Endodermal cell (in vitro differentiated cells): ENCODE data around the gene AFMID. TPM values are rescaled to one million over a fixed set of nuclear protein-coding genes. Genes with fewer than 3 reads are reported as not detected.

Experiments used
- DNase-seq: peaks from one replicate; pipeline ENCODE4 v3.0.0-alpha.2; 2017
- H3K27ac ChIP-seq: 2 replicates; pipeline ENCODE4 v1.5.1; 2013; ENCODE audit warnings: mild to moderate bottlenecking, low read depth, low read length, moderate library complexity
- H3K27me3 ChIP-seq: 2 replicates; pipeline ENCODE4 v1.6.1; 2013; ENCODE audit warnings: mild to moderate bottlenecking, low read length, moderate library complexity; ENCODE audit not compliant: insufficient read depth, control insufficient read depth, poor library complexity, severe bottlenecking
- H3K36me3 ChIP-seq: 2 replicates; pipeline ENCODE4 v1.7.0; 2013; ENCODE audit warnings: mild to moderate bottlenecking, low read length, moderate library complexity; ENCODE audit not compliant: control insufficient read depth, insufficient read depth
- H3K4me1 ChIP-seq: one replicate; pipeline ENCODE4 v1.7.0; 2013; ENCODE audit warnings: low read length; ENCODE audit not compliant: control insufficient read depth, insufficient read depth
- H3K4me3 ChIP-seq: 2 replicates; pipeline ENCODE4 v1.5.1; 2013; ENCODE audit warnings: mild to moderate bottlenecking, low read length, moderate library complexity
- H3K9ac ChIP-seq: 2 replicates; pipeline ENCODE4 v1.6.1; 2013; ENCODE audit warnings: mild to moderate bottlenecking, low read length, moderate library complexity; ENCODE audit not compliant: poor library complexity, severe bottlenecking; ENCODE audit errors: extremely low read depth
- H3K9me3 ChIP-seq: 2 replicates; pipeline ENCODE4 v1.6.1; 2013; ENCODE audit warnings: mild to moderate bottlenecking, low read length, moderate library complexity; ENCODE audit not compliant: control insufficient read depth
- H3K27ac Mint-ChIP-seq: 2 replicates; pipeline ENCODE4 v1.8.0; 2020; ENCODE audit warnings: mixed read lengths
- H3K27me3 Mint-ChIP-seq: 2 replicates; pipeline ENCODE4 v1.8.0; 2021; ENCODE audit warnings: mild to moderate bottlenecking, mixed read lengths; ENCODE audit not compliant: insufficient read depth
- H3K36me3 Mint-ChIP-seq: 2 replicates; pipeline ENCODE4 v1.8.0; 2020; ENCODE audit warnings: low read depth, mixed read lengths
- H3K4me1 Mint-ChIP-seq: 2 replicates; pipeline ENCODE4 v1.8.0; 2020; ENCODE audit warnings: mixed read lengths
- H3K4me3 Mint-ChIP-seq: 2 replicates; pipeline ENCODE4 v1.8.0; 2020; ENCODE audit warnings: mild to moderate bottlenecking, moderate library complexity, mixed read lengths
- H3K9me3 Mint-ChIP-seq: 2 replicates; pipeline ENCODE4 v1.8.0; 2020; ENCODE audit warnings: mild to moderate bottlenecking, mixed read lengths
- CTCF ChIP-seq: fragments of 200-600 bp; sonication (generic); conservative IDR thresholded peaks from 2 replicates; pipeline ENCODE4 v1.5.0; 2021; ENCODE audit warnings: antibody characterized with exemption, mild to moderate bottlenecking
- WGBS, 2 experiments: methylation state at CpG; one replicate each; pipeline versions ENCODE4 v1.1.5 to v1.1.7; 2013; ENCODE audit warnings: missing lambda C conversion rate in 2 of 2, mixed read lengths in 1 of 2; ENCODE audit not compliant: insufficient coverage in 1 of 2, insufficient read length in 1 of 2; 5-methylcytosine and 5-hydroxymethylcytosine counted together
- total RNA-seq, 2 donors: library from RNA; stranded (reverse); fragmentation: NEBNext Ultra II Directional in 1 of 2; extraction: Animal tissue kit (Norgen Biotek cat#: 25700) in 1 of 2; gene quantifications; 2 replicates in 1 of 2; 3 replicates in 1 of 2; pipeline ENCODE4 v1.2.1, GENCODE V29; 2021

AFMID gene
- total RNA-seq, 2 donors from 2014 or later, result 46.5 to 52.4 TPM

- Mint-ChIP-seq H3K27ac (no peak overlapping the region), H3K9me3 (no peaks in the 10 kb centered on the region), H3K4me3 (no peak overlapping the region), H3K4me1 (no peaks in the 10 kb centered on the region), H3K36me3 (no peaks in the 10 kb centered on the region), H3K27me3 (peaks cover 10% of the 10 kb centered on the region)
- no peaks in the 10 kb centered on the region for H3K9me3 ChIP-seq
- H3K4me3 ChIP-seq, result no peak overlapping the region
- no peak overlapping the region for H3K9ac ChIP-seq
- DNase-seq, result peak; percentile 54
- no peak for TF ChIP-seq CTCF
- no peak overlapping the region for H3K27ac ChIP-seq
- 86 to 94% methylated on average over 6 to 11 of the region's 11 CpGs for WGBS, 2 experiments
- no peaks in the 10 kb centered on the region for H3K36me3 ChIP-seq
- H3K27me3 ChIP-seq, result no peaks in the 10 kb centered on the region
- no peaks in the 10 kb centered on the region for H3K4me1 ChIP-seq
Measured at GRCh38 chr17:78144147-78144719, 42.9 kb upstream of the AFMID start.

DNA sequence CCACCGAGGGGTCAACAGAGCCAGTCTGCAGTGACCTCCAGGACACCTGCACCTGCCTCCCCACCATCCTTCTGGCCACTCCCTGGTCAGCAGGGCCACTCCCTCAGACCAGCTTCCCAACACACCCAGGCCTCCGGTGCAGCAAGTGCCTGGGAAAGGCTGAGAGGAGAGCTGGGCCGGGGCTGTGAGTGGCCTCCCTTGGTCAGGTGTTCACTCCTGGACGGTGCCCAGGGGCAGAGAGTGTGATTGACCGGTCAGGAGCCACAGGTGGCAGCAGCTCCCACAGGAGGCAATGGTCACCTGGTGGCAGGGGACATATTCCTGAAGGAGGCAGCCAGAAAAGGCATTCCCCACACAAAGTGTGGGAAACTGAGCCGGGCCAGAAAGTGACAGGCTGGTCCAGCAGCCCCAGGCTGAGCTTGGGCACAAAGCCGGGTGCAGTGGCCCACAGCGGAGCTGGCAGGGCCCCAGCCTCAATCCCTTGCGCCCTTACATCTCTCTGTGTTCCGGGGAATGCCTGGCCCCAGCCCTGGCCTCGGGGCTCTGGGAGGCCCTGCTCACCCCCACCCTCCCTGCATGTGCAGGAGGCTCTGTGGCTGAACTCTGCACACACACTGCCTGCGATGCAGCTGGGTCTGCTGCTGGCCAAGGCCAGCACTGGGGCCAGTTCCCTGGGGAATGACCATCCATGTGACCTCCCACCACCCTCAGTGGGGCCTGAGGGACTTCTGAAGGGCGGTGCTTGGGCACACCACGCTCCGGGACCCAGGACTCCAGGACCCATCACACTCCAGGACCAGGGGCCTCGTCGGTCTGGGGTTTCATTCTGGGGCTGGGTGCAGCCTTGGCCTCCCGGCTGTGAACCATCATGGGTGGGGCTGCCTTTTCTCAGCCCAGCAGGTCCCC is 42.2 kb upstream of the AFMID start:
- Histone ChIP-seq H3K4me1 (no peaks in the 10 kb centered on the region), H3K36me3 (no peaks in the 10 kb centered on the region), H3K4me3 (no peak overlapping the region), H3K9me3 (no peaks in the 10 kb centered on the region), H3K27ac (no peak overlapping the region), H3K27me3 (no peaks in the 10 kb centered on the region), H3K9ac (no peak overlapping the region)
- no peak overlapping the region for H3K27ac Mint-ChIP-seq
- peaks cover 10% of the 10 kb centered on the region for H3K27me3 Mint-ChIP-seq
- no peak for TF ChIP-seq CTCF
- no peak overlapping the region for H3K4me3 Mint-ChIP-seq
- H3K9me3 Mint-ChIP-seq, result no peaks in the 10 kb centered on the region
- no peaks in the 10 kb centered on the region for H3K4me1 Mint-ChIP-seq
- no peaks in the 10 kb centered on the region for H3K36me3 Mint-ChIP-seq
- 92 to 95% methylated on average over 12 to 18 of the region's 18 CpGs for WGBS, 2 experiments
- DNase-seq, result peak; percentile 53

DNA sequence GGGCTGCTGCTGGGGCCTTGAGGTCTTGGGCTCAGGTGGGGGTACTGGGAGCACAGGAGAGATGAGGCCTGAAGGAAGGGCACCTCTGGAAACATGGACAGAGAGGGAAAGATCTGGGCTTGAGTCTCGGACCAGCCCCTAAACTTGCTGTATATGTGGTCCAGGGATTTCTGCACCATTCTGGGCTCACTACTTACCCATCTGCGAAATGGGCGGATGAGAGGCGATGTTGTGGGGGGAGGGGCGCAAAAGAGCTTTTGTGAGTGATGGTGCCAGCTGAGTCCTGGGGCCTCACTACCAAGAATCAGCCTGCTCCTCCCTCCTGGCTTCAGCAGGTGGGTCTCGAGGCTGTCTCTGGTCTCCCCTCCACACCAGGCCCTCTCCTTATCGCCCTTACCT is 40.7 kb upstream of the AFMID start:
- H3K9me3 Mint-ChIP-seq, result no peaks in the 10 kb centered on the region
- Histone ChIP-seq H3K4me1 (no peaks in the 10 kb centered on the region), H3K27me3 (no peaks in the 10 kb centered on the region), H3K9me3 (no peaks in the 10 kb centered on the region), H3K27ac (no peak overlapping the region), H3K4me3 (no peak overlapping the region), H3K9ac (no peak overlapping the region), H3K36me3 (no peaks in the 10 kb centered on the region)
- TF ChIP-seq CTCF, result no peak
- H3K27me3 Mint-ChIP-seq, result peaks cover 8% of the 10 kb centered on the region
- 80 to 89% methylated on average over 1 to 7 of the region's 7 CpGs for WGBS, 2 experiments
- H3K36me3 Mint-ChIP-seq, result no peaks in the 10 kb centered on the region
- H3K4me3 Mint-ChIP-seq, result no peak overlapping the region
- peaks cover 1% of the 10 kb centered on the region for H3K4me1 Mint-ChIP-seq
- no peak overlapping the region for H3K27ac Mint-ChIP-seq
- DNase-seq, result no peak
